ENCODE data around the gene MRGPRF. TPM values are rescaled to one million over a fixed set of nuclear protein-coding genes. Genes with fewer than 3 reads are reported as not detected.

Gene MRGPRF
- total and polyA plus RNA-seq, 2 of the 8 experiments (the other 6 are each of a cell fraction or from before 2014, with no cell fraction given): 7.5 to 11.0 TPM

- Histone ChIP-seq H3K23ac (ENCODE audit: insufficient read length) (no peak overlapping the region), H3K4ac (replicated peaks; ENCODE audit: insufficient read length, low read depth, low read length) (no peak overlapping the region), H2BK120ac (replicated peaks; ENCODE audit: low read depth, low read length) (peak overlapping the region; percentile 3), H3K56ac (replicated peaks; ENCODE audit: insufficient read length, low read depth, low read length) (peak overlapping the region; percentile 9), H3K79me1 (ENCODE audit: low read depth, low read length) (no peaks in the 10 kb centered on the region), H4K5ac (ENCODE audit: insufficient read length, low read depth, low read length) (peak overlapping the region; percentile 5), H2AFZ (ENCODE audit: low read length) (peak overlapping the region; percentile 81; the same call in 1 of the 2 replicates), H3K79me2 (ENCODE audit: control insufficient read depth in 1 of 2, insufficient read depth in 2 of 2, low read length in 2 of 2) (no peaks in the 10 kb centered on the region), H4K91ac (replicated peaks; ENCODE audit: insufficient read length, low read length) (peak overlapping the region; percentile 55), H3K9me3 (ENCODE audit: insufficient read depth in 2 of 2, low read depth in 1 of 2, low read length in 1 of 2) (peaks cover 0 to 5% of the 10 kb centered on the region in 2 experiments; a peak in 1 of 4 replicates), H3K36me3 (ENCODE audit: control insufficient read depth in 2 of 4, insufficient read depth in 4 of 4, low read length in 3 of 4) (no peaks in the 10 kb centered on the region), H4K8ac (ENCODE audit: extremely low read depth, insufficient read depth, low read length) (no peak overlapping the region; the same call in 1 of the 2 replicates), H2BK12ac (ENCODE audit: low read depth, low read length) (no peak overlapping the region), H2BK20ac (ENCODE audit: low read length) (no peak overlapping the region), H3K18ac (ENCODE audit: extremely low read depth, low read length) (no peak overlapping the region), H3K23me2 (ENCODE audit: low read depth, low read length) (no peaks in the 10 kb centered on the region), H3K4me3 (ENCODE audit: extremely low read depth in 1 of 4, insufficient read depth in 2 of 4, low read depth in 3 of 4, low read length in 4 of 4) (no peak overlapping the region), H3K4me1 (replicated peaks in 1 of 4; ENCODE audit: control insufficient read depth in 3 of 4, insufficient read depth in 4 of 4, low read length in 3 of 4) (peaks cover 0 to 3% (median 1%) of the 10 kb centered on the region in 4 experiments; a peak in 1 of 7 replicates), H4K20me1 (replicated peaks in 1 of 2; ENCODE audit: control insufficient read depth in 1 of 2, insufficient read depth in 2 of 2, low read length in 2 of 2) (no peaks in the 10 kb centered on the region), H3K9ac (replicated peaks in 1 of 4; ENCODE audit: extremely low read depth in 1 of 4, low read depth in 3 of 4, low read length in 3 of 4) (no peak overlapping the region), H3K14ac (ENCODE audit: insufficient read length) (no peak overlapping the region), H3K4me2 (ENCODE audit: insufficient read depth in 1 of 2, low read depth in 2 of 2, low read length in 2 of 2) (no peak overlapping the region; a peak in 1 of 4 replicates), H3K27ac (ENCODE audit: low read depth, low read length) (no peak overlapping the region), H2BK5ac (ENCODE audit: low read depth, low read length) (no peak overlapping the region), H2BK15ac (ENCODE audit: low read length) (no peak overlapping the region), H2AK5ac (ENCODE audit: low read depth, low read length) (no peak overlapping the region), H3K27me3 (replicated peaks in 1 of 4; ENCODE audit: control insufficient read depth in 3 of 4, extremely low read depth in 1 of 4, insufficient read depth in 3 of 4, low read length in 3 of 4) (no peaks in the 10 kb centered on the region; a peak in 3 of 7 replicates)
- ChIA-PET POLR2A (ENCODE audit: partially characterized antibody) (no interaction called here), CTCF (ENCODE audit: partially characterized antibody) (interaction anchor here (0.8 to 1.6 kb wide), 2 partner anchors 17 to 27 kb away, joined by 4 to 8 read pairs; no protein-coding TSS in a partner anchor)
- WGBS, 2 experiments (ENCODE audit: extremely low coverage in 1 of 2, insufficient coverage in 1 of 2, insufficient read length in 1 of 2, insufficient replicate concordance in 2 of 2, low coverage in 1 of 2, low lambda C conversion rate in 2 of 2, missing lambda C conversion rate in 1 of 2): 95% methylated on average over 18 of the region's 23 CpGs; no CpG with 5 or more reads in 1 of the 2 experiments
- FAIRE-seq: peak; percentile 58
- DNase-seq (ENCODE audit: low read depth in 1 of 2, low spot score in 2 of 2): peak in 1 of 2 experiments; percentile 63
- TF ChIP-seq SP4 (IDR thresholded peaks at IDR 0.05; ENCODE audit: low read length): no peak
- no peak for TF ChIP-seq BACH1 (IDR thresholded peaks at IDR 0.05; ENCODE audit: low read length)
Measured at GRCh38 chr11:68974421-68975194, 38.4 kb downstream of the MRGPRF start.

Measured in H1 (cell line).